NCI-H2196 treated with DMSO at 0.1 percent for 48 hours (cell line): ENCODE data around the gene COL4A2.

ENCODE experiments used
- DNase-seq: peaks from one replicate; lab custom pipeline; 2025; ENCODE audit not compliant: unreplicated experiment; lab: John Stamatoyannopoulos, UW

The COL4A2 gene

DNA sequence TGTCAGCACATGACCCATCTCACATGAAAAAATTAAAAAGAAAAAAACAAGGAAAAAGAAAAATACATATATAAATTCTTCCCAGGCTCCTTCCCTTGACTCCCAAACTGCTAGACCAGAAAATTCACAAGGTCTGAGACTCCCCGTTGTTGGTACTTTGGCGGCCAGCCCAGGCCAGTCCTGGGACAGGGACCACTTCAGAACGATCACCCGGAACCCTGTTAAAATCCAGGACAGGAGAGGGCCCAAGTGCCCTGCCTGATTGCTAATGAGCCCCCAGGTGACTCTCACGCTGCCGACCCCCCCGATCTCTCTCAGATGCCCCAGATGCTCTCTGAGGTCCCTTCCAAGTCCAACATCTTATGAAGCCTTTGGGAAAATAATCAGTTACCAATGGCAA, 107.2 kb downstream of the COL4A2 start:
- DNase-seq, result no peak

DNA sequence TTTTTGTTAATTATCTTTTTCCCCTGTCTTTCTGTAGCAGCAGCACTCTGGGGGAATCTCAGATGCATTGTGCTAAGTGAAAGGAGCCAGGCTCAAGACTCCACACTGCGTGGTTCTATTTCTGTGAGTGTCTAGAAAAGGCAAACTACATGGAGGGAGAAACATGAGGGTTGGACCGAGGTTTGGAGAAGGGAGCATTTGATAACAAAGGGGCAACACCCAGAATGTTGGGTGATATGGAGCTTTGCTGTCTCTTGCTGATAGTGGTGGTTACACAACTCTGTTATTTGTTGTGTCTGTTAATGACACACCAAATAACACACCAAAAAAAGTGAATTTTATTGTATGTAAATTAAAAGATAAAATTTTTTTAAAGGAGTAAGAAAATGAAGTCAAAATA, 107.8 kb downstream of the COL4A2 start:
- DNase-seq, result no peak

DNA sequence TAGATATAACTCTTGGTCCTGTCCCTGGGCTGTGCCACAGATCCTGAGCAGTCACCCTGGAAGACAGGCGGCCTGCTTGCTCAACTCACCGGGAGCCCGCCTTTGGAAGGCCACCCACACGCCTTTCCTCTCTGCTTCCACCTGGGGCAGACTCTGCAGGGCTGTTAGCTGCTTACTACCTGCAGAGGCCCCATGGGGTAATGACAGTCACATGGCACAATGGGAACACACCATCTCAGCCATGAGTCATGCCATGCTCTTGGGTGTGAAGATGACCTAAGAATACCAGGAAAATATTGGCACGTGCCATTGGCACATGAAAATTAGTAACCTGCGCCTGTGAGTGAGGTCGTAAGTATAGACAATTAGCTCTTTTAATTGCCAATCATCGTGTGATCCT, 108.6 kb downstream of the COL4A2 start:
- DNase-seq, result no peak

DNA sequence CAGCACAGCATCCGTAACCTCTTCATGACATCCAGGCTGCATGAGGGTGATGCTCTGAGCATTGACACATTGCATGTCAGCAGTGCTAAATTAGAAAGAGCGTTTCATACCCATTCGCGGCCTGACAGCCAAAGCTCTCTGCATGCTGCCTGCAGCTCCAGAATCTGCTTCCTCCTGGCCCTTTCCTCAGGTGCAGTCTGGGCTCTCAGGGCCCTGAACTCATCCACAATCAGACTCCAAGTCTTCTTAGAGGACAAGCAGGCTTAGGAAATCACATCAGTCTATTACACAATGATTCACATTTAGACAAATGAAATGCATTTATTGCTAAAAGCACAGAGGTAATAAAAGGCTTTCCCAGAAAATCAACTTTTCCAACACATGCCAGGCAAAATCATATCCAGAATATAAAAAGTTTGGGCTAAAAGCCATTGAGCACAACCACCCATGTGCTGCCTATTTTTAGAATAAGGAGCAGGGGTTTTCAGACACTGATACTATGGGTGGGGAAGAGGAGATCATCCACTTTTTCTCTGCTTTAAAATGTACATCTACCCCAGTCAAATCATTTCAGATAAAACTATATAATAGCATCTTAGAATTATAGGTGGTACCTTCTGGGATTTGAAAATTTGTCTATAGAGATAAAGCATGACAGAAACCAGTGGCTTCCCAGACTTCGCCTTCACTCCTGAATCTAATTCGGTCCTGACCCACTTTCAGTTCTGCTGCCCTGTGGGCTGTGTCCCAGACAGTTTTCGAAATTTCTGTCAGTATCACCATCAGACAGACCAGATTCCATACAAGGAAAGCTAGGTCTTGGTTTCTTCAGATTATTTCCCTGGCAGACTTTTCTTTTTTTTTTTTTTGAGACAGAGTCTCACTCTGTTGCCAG, 109.3 kb downstream of the COL4A2 start:
- no peak for DNase-seq

DNA sequence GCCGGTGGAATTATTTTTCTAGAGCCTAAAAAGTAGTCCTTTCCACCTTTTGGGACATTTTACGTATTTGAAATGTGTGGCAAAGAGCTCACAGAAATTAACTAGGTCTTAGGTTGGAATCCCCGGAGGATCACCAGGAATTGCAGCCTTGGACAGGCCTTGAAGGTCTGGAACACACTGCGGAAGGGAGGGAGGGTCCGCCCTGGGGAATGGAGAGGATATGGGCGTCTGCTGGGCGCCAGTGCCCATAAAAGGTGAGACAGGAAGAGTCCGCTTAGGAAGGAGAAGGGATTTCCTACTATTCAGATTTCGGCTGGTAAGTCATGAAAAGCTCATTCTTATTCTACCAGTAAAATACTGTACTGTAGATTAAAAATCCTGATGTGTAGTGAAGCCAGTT, 111.9 kb downstream of the COL4A2 start:
- no peak for DNase-seq

DNA sequence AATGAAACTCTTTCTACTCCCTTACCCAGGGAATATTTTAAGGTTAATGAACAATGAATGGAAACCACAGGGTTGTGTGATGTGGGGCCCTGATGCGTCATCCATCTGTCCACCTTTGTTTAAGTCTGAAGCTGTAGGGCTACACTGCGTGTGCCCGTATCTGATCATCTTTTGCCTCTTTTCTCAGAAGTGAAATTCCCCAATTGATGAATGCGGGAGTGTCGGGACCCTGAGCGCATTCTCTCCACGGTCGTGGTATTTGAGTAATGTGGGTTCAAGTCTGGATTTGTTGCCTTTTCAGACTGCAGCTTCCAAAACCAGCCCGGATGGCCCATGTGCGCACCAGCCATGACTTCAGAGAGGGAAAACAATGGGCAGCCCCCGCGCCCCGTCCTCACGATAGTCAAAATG, 112.3 kb downstream of the COL4A2 start:
- DNase-seq, result no peak

DNA sequence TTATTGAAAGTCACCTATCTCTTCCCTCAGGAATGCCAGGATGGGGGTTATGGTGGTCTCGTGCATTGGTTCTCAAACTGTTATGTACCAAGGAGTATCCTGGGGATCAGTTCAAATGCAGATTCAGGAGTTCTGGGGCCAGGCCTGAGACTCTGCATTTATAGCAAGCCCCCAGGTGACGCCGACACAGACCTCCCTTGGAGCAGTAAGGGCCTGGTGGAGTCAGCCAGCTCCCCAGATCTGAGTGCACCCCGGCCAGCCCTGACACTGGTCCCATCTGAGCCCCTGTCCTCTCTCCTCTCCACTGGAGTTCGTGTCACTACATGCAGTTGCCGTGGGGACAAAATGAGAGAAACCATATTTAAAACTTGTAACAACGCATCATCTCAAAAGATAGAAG, 112.9 kb downstream of the COL4A2 start:
- DNase-seq, result no peak

DNA sequence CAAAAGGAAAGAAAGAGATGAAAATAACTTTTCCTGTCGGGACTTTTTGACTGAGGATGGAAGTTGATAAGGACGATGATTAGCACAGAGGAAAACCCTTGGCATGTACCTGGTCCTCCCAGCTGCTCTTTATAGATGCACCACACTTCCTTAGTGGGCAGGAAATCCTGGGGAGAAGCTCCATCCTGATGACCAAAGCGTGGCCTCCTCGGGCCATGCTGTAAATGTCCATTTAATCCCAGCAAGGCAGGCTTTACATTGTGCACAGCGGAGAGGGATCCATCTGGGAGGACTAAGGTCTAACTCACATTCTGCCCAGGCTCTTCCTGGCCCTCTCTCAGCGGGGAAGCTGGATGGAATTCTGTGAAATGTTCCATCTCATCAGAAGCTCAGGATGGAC, 113.5 kb downstream of the COL4A2 start:
- DNase-seq, result no peak

DNA sequence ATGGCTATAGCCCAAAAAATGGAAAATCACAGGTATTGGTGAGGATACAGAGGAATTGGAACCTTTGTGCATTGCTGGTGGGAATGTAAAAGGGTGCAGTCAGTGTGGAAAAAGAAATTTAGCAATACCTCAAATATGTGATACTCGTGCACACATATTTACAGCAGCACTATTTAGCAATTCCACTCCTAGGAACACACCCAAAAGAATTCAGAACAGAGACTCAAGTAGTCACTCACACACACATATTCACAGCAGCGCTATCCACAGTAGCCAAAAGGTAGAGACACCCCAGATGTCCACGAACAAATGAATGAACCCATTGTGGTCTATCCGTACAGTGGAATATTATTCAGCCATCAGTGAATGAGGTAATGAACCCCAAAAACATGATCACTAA, 114.0 kb downstream of the COL4A2 start:
- DNase-seq, result no peak

DNA sequence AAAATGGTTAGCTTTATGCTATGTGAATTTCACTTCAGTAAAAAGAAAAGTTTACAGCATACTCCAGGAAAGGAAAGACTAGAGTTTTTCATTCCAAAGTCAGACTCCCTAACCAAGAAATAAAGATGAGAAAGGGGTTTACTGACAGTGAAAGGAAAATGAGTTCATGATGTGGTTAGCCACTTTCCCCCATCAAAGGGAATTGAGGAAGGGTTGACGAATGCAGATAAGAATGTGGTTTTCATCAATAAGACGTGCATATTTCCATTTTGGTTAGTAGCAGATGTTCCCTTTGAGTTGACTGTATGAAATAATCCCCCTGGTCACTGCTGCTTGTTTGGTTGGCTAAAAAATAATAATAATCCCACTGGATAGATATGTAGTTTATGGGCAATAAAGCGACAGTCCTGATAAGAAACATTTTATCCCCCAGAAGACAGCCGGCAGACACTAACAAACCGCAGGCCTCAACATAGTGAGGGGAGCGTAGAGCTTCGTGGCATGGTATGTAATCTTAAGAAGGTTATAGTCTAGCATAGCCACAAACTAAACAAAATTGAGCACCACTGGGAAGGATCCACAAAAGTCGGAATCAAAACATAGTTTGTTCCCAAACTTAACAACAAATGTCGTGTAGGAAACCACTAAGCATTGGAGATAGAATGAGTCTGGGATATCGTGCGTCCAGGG, 114.8 kb downstream of the COL4A2 start:
- DNase-seq, result no peak

DNA sequence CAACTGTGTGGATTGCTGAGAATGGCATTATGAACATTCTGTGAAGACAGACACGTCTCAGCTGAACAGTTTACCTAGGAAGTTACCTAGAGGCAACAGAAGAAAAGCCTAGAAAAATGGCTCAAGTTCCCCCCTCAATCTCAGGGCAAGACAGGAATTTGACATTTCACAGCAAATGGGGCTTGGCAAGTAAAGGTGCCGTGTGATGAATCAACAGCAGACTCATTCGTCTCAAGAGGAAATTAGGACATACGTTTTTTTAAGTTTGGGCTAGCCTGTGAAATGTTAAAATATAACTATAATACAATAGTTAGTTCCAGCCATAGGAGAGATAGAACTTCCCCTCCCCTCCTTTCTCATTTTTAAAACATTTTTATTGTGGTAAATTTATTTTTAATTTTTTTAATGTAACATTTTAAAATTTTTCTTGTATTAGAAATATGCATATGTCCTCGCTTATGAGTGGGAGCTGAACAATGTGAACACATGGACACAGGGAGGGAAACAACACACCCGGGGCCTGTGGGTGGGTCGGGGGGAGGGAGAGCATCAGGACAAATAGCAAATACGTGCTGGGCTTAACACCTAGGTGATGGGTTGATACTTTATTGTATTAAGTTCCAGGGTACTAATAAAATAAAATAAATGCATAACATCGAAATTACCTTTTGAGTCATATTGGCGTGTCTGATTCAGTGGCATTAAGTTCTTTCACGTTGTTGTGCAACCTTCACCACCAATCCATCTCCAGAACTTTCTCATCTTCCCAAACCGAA, 116.0 kb downstream of the COL4A2 start:
- DNase-seq, result no peak

DNA sequence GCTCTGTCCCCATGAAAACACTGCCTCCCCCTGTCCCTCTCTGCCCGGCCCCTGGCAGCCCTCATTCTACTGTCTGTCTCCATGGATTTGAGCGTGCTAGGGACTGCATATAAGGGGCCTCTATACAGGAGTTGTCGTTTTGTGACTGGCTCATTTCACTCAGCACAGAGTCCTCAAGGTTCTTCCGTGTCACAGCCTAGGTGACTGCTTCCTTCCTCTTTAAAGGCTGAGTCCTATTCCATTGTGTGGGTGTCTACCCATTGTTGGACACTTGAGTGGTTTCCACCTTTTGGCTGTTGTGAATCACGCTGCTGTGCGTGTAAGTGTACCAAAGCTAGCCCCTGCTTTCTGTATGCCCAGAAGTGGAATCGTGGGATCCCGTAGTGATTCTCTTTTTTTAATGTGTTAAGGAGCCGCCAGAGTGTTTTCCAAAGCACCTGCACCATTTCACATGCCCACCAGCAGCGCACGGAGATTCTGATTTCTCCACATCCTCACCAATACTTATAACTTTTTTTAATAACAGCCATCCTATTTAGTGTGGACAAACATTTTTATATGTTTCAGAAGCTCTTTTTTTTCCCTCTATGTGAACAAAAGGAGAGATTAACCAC, 116.7 kb downstream of the COL4A2 start:
- no peak for DNase-seq

DNA sequence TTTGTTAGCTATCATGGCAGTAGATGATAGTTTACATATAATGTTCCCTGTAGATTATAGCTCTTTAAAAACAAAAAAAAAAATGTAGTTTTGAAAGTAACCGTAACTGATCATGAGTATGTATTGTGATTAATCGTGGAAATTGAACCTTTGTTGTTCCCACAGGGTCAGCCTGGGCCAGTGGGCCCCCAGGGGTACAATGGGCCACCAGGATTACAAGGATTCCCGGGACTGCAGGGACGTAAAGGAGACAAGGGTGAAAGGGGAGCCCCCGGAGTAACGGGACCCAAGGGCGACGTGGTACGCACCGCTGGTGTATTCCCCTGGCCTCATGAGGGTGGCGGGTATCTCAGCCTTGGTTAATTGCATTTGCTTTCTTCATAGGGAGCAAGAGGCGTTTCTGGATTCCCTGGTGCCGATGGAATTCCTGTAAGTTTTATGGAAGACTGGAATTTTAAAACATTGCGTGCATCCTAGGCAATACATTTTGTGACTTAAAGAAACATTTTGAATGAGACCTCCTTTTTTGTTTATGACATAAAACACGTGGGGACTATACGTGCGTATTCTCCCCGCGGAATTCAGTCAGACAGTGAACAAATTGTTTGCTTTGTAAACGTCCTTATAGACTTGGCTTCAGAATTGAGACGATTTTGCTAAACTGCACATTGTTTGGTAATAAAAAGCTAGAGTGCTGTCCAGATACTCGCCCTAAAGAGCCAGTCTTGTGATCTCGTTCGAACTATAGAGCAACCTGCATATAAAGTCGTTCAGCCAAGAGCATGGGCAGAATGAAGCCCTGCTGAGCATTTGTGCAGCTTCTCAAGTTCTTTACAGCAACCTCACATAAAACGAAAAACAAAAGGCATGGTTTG, 117.7 kb downstream of the COL4A2 start:
- DNase-seq, result no peak

DNA sequence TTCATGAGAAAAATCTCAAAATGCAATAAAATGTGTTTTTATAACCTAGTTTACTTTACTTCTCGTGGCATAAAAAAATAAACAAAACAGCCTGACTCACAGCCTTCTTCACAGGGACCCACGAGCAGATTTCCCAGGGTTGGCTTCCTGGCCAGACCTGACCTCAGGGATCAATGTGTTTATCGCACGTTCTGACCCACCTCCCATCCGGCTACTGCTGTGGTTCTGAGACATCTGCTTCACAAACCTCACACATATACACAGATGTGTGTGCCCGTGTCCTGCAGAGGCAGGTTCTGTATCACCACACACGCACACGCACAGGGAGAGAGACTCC, 118.3 kb downstream of the COL4A2 start:
- no peak for DNase-seq

DNA sequence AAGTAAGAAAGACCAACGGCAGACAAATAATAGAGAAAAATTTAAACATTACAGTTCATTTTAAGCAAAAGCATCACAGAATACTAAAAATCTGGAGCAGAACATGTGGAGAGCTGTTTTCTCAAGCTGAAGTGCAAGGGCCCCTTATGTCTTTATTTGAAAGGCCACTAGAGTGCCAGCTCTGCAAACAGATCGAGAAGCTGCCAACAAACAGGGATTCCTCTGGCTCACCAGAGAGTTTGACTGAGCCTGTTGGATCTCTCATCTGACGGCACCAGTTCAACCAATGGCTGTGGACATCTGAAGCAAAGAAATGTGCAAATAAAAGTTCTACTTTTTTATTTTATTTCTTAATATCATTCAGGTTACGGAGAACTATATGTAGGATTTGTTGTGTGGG, 119.7 kb downstream of the COL4A2 start:
- no peak for DNase-seq

DNA sequence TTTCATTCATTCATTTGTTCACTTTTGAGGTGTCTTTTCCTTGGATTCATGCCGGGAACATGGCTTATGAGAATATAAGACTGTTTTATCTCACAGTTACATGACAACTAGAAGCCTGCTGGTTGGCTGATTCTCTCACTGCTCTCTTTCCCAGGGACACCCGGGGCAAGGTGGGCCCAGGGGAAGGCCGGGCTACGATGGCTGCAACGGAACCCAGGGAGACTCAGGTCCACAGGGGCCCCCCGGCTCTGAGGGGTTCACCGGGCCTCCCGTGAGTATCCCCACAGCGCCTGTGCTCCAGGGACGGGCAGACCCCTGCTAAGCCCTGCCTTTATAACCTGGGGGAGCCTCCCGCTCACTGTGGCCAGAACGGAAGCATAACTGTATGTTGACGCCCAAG, 121.2 kb downstream of the COL4A2 start:
- DNase-seq, result no peak

DNA sequence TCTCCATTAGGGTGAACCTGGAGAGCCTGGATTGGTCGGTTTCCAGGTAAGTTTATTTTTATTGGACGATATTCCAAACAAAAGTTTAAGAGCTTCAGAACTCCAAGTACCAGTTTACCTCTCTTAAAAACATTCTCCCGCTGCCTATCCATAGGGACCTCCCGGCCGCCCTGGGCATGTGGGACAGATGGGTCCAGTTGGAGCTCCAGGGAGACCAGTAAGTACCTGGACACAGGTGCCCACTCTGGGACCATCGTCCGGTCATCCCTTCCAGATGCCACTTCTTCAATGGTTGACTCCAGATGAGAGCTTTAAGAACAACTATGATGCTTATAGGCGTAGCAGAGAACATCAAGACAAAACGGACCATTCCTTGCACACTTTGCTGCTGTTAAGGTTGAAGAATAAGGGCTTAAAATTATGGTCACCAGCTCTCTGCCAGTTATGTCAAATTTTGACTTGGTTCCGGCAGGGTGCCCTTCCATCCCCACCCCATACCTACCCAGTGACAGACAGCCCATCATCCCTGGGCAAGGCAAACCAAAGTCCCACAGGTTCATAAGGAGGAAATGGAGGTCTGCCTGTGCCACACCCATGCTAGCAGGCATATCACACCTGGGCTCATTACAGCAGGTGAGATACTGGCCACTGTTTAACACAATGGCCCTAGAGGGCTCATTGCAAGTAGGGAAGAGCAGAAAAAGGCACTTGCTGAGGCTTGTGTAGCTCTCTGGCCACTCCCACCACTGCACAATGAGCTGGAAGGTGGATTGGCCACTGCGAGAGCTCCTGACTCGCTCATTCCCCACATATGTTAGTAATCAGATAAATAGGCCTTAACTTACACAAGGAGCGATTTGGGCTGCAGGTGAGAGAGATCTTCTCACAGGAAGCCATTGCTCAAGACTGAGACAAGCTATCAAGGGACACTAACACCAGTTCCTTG, 123.6 kb downstream of the COL4A2 start:
- DNase-seq, result no peak

DNA sequence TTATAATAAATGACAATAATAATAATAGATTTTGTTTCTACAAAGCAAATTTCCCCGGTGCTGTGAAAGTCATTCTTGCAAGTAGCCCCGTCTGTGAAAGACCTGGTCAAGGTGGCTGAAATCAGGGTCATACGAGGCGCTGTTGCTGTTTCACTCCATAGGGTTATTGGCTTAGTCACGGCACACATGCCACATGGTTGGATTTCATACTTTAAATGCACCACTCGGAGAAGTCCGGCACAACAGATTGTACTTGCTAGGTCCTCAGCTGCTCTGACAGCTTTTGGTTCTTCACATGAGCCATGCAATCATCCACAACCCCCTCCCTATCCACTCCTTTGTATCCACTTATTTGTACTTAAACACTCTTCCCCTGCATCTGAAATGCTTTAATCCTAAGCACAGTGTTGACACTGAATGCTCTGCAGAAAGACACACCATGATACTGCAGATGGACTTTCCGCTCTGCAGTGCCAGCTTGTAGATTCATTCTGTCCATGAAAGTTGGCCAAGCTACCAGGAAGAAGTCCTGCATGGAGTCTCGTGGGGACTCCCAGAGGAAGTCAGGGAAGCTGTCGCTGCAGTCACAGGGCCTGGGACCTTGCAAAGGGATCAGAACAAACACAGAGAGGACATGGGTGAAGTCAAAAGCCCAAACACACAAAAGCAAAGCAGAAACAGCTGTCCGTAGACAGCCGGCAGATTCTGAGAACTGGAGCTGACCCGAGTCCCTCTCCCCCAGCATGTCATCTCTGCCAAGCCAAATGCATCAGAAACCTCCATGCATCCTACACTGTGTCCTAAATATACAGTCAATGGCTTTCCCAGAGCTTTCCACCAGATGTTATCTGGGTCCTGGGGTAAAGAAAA, 124.6 kb downstream of the COL4A2 start:
- no peak for DNase-seq
